HepG2 (cell line): Measurements from ENCODE around the gene DDX23. TPM values are rescaled to one million over a fixed set of nuclear protein-coding genes. Genes with fewer than 3 reads are reported as not detected.

ENCODE experiments used
- GZF1 ChIP-seq: sonication (generic); formaldehyde crosslinking; IDR thresholded peaks from 2 replicates; pipeline ENCODE4 v1.5.1; 2020; ENCODE audit warnings: mild to moderate bottlenecking, missing genetic modification reagents
- HMG20A ChIP-seq: IDR thresholded peaks from 2 replicates; pipeline ENCODE4 v1.6.1; 2016; ENCODE audit warnings: borderline replicate concordance
- KLF13 ChIP-seq: sonication (generic); formaldehyde crosslinking; IDR thresholded peaks from 2 replicates; pipeline ENCODE4 v1.4.0; 2020; ENCODE audit warnings: mild to moderate bottlenecking, missing genetic modification reagents
- KMT2B ChIP-seq: IDR thresholded peaks from 2 replicates; pipeline ENCODE4 v1.6.1; 2016; ENCODE audit warnings: missing genetic modification reagents, missing compliant biosample characterization
- NFATC3 ChIP-seq: sonication (generic); formaldehyde crosslinking; IDR thresholded peaks from 2 replicates; pipeline ENCODE4 v1.5.1; 2020; ENCODE audit warnings: mild to moderate bottlenecking, missing genetic modification reagents
- NFIB ChIP-seq: sonication (generic); formaldehyde crosslinking; IDR thresholded peaks from 2 replicates; pipeline ENCODE4 v1.9.0; 2021; ENCODE audit warnings: missing genetic modification reagents, mild to moderate bottlenecking, borderline replicate concordance
- RARG ChIP-seq: sonication (generic); formaldehyde crosslinking; IDR thresholded peaks from 2 replicates; pipeline ENCODE4 v1.4.0; 2020; ENCODE audit warnings: low read depth, mild to moderate bottlenecking, missing genetic modification reagents
- TSC22D2 ChIP-seq: sonication (generic); formaldehyde crosslinking; IDR thresholded peaks from 2 replicates; pipeline ENCODE4 v1.5.1; 2020; ENCODE audit warnings: missing genetic modification reagents, mild to moderate bottlenecking, borderline replicate concordance
- ZNF678 ChIP-seq: sonication (generic); formaldehyde crosslinking; IDR thresholded peaks from 2 replicates; pipeline ENCODE4 v1.4.0; 2020; ENCODE audit warnings: mild to moderate bottlenecking, missing genetic modification reagents
- ZNF713 ChIP-seq: sonication (generic); formaldehyde crosslinking; IDR thresholded peaks from 2 replicates; pipeline ENCODE4 v1.4.0; 2020; ENCODE audit warnings: mild to moderate bottlenecking, missing genetic modification reagents
- polyA plus RNA-seq, 8 experiments: library from polyadenylated mRNA; depleted of rRNA in 3 of 8; stranded (reverse) in 7 of 8; unstranded in 1 of 8; fragments of >200 nt; fragmentation: Illumina TruSeq in 4 of 8; extraction: Trizol in 4 of 8; gene quantifications; 2 replicates each; pipeline versions ENCODE4 v1.2.1 to v1.2.3, GENCODE V29; 2011 to 2016; ENCODE audit warnings: low read depth in 4 of 8, missing spikeins in 1 of 8, mixed read lengths in 1 of 8; ENCODE audit not compliant: insufficient read depth in 1 of 8
- total RNA-seq, 5 experiments: library from RNA; depleted of rRNA; stranded (reverse); fragments of >200 nt; fragmentation: Illumina TruSeq; extraction: Trizol; gene quantifications; 2 replicates each; pipeline ENCODE4 v1.2.3, GENCODE V29; 2016; ENCODE audit warnings: low read depth in 1 of 5
- TF ChIP-seq, protein P1 (sequence below): sonication (generic); formaldehyde crosslinking; IDR thresholded peaks from 2 replicates; pipeline ENCODE4 v1.8.1; 2023; ENCODE audit warnings: mild to moderate bottlenecking, missing genetic modification reagents, borderline replicate concordance
- TF ChIP-seq, protein P2 (sequence below): sonication (generic); formaldehyde crosslinking; IDR thresholded peaks from 2 replicates; pipeline ENCODE4 v1.5.0; 2020; ENCODE audit warnings: missing genetic modification reagents
- TF ChIP-seq, protein P3 (sequence below): sonication (generic); formaldehyde crosslinking; IDR thresholded peaks from 2 replicates; pipeline ENCODE4 v1.4.0; 2020; ENCODE audit warnings: missing genetic modification reagents, borderline replicate concordance
- TF ChIP-seq, protein P4 (sequence below): IDR thresholded peaks from 2 replicates; pipeline ENCODE4 v1.6.1; 2016; ENCODE audit warnings: mild to moderate bottlenecking, missing biosample characterization, missing genetic modification reagents
- TF ChIP-seq, protein P5 (sequence below): IDR thresholded peaks from 2 replicates; pipeline ENCODE4 v1.6.1; 2012; ENCODE audit warnings: inconsistent platforms
- TF ChIP-seq, protein P6 (sequence below): sonication (generic); formaldehyde crosslinking; IDR thresholded peaks from 2 replicates; pipeline ENCODE4 v1.4.0; 2020; ENCODE audit warnings: missing genetic modification reagents
- TF ChIP-seq, protein P7 (sequence below): sonication (generic); formaldehyde crosslinking; IDR thresholded peaks from 2 replicates; pipeline ENCODE4 v1.4.0; 2020; ENCODE audit warnings: low read depth, mild to moderate bottlenecking, missing genetic modification reagents
- TF ChIP-seq, protein P8 (sequence below): IDR thresholded peaks from 2 replicates; pipeline ENCODE4 v1.6.1; 2016; ENCODE audit warnings: low read depth, control low read depth

The DDX23 gene
- total and polyA plus RNA-seq, 2 of the 13 experiments (the other 11 are each of a cell fraction or from before 2014, with no cell fraction given), result 35.7 to 90.0 TPM

DNA sequence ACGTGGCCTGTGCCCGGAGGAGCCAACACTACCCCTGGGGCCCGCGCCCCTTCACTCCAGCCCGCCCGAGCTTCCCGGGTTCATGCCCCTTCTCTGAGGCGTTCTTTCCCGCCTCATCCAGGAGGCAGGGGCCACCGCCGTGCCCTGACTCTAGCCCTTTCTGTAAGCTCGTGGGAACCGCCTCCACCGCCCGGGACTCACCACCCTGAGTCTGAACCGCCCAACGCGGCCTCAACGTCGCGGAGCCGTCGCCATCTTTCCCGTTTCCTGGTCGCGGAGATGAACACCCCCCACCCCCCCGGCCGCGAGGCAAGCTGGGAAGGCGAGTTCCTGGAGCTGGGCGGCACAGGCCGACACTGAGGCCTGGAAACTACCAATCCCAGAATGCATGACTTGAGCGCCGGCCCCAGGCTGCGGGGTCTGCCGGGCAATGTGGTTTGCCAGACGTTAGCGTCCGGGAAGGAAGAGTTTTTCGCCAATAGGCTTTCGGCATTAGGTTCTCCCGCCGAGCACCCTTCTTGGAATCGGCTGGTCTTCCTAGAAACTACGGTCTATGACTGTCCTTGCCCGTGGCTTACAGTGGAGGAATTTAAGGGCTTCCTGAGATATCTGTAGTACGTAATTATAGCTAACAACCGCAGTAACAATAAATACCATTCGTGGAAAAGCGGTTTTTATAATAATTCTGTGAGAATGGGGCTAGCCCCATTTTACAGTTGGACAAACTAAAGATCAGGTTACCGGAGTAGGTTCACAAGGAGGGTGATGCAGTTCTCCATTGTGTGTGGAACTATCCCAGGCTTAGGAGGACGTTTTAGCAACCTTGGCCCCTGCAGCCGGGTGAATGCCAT lies at the start of gene DDX23 (continued):
- TF ChIP-seq HMG20A (no peak), ZNF678 (CRISPR knock-in tag) (no peak), NFATC3 (CRISPR knock-in tag) (peak; percentile 83; the same call in 1 of the 2 replicates), KLF13 (CRISPR knock-in tag) (no peak), RARG (CRISPR knock-in tag) (peak; percentile 67; the same call in 1 of the 2 replicates), ZNF713 (no peak), GZF1 (0 out of 2 replicates have a peak, but pooled peaks have one; percentile 68), TSC22D2 (CRISPR knock-in tag) (no peak), KMT2B (CRISPR knock-in tag) (peak; percentile 78), NFIB (CRISPR knock-in tag) (no peak)
- TF ChIP-seq, protein P1, sequence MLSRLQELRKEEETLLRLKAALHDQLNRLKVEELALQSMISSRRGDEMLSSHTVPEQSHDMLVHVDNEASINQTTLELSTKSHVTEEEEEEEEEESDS (CRISPR knock-in tag), result no peak
- TF ChIP-seq, protein P2, sequence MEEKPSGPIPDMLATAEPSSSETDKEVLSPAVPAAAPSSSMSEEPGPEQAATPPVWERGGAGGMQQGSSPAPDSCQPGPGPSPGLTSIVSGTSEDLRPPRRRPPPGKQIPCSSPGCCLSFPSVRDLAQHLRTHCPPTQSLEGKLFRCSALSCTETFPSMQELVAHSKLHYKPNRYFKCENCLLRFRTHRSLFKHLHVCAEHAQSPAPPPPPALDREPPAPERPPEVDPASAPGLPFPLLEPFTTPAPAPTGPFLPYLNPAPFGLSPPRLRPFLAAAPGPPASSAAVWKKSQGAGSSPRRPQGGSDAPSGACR (CRISPR knock-in tag), result 0 out of 2 replicates have a peak, but pooled peaks have one; percentile 34
- TF ChIP-seq, protein P3, sequence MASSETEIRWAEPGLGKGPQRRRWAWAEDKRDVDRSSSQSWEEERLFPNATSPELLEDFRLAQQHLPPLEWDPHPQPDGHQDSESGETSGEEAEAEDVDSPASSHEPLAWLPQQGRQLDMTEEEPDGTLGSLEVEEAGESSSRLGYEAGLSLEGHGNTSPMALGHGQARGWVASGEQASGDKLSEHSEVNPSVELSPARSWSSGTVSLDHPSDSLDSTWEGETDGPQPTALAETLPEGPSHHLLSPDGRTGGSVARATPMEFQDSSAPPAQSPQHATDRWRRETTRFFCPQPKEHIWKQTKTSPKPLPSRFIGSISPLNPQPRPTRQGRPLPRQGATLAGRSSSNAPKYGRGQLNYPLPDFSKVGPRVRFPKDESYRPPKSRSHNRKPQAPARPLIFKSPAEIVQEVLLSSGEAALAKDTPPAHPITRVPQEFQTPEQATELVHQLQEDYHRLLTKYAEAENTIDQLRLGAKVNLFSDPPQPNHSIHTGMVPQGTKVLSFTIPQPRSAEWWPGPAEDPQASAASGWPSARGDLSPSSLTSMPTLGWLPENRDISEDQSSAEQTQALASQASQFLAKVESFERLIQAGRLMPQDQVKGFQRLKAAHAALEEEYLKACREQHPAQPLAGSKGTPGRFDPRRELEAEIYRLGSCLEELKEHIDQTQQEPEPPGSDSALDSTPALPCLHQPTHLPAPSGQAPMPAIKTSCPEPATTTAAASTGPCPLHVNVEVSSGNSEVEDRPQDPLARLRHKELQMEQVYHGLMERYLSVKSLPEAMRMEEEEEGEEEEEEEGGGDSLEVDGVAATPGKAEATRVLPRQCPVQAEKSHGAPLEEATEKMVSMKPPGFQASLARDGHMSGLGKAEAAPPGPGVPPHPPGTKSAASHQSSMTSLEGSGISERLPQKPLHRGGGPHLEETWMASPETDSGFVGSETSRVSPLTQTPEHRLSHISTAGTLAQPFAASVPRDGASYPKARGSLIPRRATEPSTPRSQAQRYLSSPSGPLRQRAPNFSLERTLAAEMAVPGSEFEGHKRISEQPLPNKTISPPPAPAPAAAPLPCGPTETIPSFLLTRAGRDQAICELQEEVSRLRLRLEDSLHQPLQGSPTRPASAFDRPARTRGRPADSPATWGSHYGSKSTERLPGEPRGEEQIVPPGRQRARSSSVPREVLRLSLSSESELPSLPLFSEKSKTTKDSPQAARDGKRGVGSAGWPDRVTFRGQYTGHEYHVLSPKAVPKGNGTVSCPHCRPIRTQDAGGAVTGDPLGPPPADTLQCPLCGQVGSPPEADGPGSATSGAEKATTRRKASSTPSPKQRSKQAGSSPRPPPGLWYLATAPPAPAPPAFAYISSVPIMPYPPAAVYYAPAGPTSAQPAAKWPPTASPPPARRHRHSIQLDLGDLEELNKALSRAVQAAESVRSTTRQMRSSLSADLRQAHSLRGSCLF, result no peak
- TF ChIP-seq, protein P4, sequence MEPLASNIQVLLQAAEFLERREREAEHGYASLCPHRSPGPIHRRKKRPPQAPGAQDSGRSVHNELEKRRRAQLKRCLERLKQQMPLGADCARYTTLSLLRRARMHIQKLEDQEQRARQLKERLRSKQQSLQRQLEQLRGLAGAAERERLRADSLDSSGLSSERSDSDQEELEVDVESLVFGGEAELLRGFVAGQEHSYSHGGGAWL (CRISPR knock-in tag), result peak; percentile 76
- TF ChIP-seq, protein P5, sequence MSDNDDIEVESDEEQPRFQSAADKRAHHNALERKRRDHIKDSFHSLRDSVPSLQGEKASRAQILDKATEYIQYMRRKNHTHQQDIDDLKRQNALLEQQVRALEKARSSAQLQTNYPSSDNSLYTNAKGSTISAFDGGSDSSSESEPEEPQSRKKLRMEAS, result peak; percentile 70
- TF ChIP-seq, protein P6, sequence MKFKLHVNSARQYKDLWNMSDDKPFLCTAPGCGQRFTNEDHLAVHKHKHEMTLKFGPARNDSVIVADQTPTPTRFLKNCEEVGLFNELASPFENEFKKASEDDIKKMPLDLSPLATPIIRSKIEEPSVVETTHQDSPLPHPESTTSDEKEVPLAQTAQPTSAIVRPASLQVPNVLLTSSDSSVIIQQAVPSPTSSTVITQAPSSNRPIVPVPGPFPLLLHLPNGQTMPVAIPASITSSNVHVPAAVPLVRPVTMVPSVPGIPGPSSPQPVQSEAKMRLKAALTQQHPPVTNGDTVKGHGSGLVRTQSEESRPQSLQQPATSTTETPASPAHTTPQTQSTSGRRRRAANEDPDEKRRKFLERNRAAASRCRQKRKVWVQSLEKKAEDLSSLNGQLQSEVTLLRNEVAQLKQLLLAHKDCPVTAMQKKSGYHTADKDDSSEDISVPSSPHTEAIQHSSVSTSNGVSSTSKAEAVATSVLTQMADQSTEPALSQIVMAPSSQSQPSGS (CRISPR knock-in tag), result peak; percentile 66
- TF ChIP-seq, protein P7, sequence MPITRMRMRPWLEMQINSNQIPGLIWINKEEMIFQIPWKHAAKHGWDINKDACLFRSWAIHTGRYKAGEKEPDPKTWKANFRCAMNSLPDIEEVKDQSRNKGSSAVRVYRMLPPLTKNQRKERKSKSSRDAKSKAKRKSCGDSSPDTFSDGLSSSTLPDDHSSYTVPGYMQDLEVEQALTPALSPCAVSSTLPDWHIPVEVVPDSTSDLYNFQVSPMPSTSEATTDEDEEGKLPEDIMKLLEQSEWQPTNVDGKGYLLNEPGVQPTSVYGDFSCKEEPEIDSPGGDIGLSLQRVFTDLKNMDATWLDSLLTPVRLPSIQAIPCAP, result no peak
- TF ChIP-seq, protein P8, sequence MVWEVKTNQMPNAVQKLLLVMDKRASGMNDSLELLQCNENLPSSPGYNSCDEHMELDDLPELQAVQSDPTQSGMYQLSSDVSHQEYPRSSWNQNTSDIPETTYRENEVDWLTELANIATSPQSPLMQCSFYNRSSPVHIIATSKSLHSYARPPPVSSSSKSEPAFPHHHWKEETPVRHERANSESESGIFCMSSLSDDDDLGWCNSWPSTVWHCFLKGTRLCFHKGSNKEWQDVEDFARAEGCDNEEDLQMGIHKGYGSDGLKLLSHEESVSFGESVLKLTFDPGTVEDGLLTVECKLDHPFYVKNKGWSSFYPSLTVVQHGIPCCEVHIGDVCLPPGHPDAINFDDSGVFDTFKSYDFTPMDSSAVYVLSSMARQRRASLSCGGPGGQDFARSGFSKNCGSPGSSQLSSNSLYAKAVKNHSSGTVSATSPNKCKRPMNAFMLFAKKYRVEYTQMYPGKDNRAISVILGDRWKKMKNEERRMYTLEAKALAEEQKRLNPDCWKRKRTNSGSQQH (CRISPR knock-in tag), result 0 out of 2 replicates have a peak, but pooled peaks have one; percentile 55
